HG03432 (cell line): Measurements from ENCODE around the gene RNF212.

Experiments used
- ATAC-seq: cut with Tn5 transposase; IDR thresholded peaks from one replicate; pipeline ENCODE4 v1.9.1; 2021; ENCODE audit warnings: mild to moderate bottlenecking, moderate library complexity; ENCODE audit not compliant: unreplicated experiment

The RNF212 gene

GRCh38 chr4:1116838-1117237 is 3.5 kb upstream of the RNF212 start:
- ATAC-seq: no peak

GRCh38 chr4:1115528-1116293 is 2.3 kb upstream of the RNF212 start:
- no peak for ATAC-seq

DNA sequence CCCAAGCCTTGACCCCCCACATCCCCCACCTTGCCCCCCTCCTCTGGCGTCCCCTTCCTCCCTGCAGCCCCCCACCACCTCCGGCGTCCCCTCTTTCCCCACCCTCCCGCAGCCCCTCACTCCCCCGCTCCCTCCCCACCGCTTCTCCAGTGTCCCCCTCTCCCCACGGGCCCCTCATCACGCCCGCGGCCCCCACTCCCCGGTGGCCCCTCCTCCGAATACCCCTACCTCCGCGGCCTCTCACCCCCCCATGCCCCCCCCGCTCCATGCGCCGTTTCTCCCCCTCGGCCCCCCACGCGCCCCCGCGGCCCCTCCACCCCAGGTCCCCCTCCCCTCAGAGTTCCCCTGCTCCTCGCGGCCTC is 562 bp downstream of the RNF212 start:
- ATAC-seq: no peak

- ATAC-seq: no peak
Observed at GRCh38 chr4:1112174-1112820, 1.1 kb downstream of the RNF212 start.

DNA sequence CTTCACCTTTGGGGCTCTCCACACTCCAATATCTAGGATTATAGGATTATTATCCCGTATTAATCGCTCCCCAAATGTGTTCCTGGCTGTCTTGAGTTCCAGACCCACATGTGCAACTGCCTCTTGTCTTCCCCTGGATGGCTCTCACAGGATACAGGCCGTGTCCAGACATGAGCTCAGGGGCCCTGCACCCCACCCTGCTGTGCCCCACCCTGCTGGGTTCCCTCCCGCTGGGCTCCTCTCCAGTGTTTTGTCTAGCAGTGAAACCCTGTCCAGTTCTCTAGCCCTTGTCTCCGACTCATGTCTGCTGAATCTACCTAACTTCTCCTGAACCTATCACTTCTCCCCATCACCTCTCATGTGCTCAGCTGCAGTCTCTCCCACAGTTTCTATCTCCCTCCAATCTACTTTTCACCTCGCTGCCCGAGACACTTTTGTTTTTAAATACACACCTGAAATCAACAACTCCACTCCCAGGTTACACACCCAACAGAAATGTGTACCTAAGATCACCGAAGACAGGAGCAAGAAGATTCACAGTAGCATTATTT is 2.0 kb downstream of the RNF212 start:
- ATAC-seq: no peak

DNA sequence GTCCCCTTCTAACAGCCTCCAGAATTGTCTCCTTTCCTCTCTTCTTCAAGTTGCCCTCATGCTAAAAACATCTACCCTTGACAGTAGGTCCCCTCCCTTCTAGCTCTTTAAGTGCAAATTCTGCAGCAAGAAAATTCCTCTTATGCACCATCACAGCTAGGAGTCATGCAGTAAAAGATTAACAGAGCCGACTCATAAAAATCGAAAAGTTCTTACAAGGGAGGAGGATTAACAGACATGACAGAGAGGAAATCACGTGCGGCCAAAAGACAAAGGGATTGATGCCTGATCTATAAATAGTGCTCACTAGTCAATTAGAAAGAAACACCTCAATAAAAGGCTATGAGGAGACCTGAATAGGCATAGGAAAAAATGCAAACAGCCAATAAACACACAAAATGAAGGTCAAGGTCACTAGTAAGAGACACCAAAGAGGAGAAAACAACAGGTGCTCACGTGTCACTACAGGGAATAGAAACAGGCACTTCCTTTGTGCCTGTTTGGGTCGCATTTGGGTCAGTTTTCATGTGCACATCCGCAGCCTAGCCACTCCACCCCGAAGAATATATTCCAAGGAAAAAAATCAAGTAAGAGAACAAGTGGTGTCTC is 3.4 kb downstream of the RNF212 start:
- no peak for ATAC-seq

DNA sequence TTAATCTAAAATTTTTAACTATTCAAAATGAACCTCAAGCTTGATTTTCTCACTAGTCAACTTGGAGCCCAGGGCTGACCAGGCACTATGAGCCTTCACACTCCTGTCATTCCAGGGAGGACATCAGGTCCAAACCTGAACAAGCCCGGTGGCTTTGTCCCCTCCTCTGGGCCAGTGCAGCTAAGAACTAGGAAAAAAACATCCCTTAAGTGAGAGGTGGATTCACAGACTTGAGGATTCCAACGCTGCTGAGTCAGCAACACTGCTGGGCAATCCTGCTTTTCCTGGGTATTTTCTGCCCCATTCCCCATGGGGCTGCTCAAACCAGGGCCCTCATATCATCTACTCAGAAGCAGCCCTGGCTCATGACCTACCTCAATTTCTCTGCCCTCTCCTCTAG is 4.0 kb downstream of the RNF212 start:
- ATAC-seq: no peak

- no peak for ATAC-seq
Observed at GRCh38 chr4:1105662-1106061, 7.7 kb downstream of the RNF212 start.

DNA sequence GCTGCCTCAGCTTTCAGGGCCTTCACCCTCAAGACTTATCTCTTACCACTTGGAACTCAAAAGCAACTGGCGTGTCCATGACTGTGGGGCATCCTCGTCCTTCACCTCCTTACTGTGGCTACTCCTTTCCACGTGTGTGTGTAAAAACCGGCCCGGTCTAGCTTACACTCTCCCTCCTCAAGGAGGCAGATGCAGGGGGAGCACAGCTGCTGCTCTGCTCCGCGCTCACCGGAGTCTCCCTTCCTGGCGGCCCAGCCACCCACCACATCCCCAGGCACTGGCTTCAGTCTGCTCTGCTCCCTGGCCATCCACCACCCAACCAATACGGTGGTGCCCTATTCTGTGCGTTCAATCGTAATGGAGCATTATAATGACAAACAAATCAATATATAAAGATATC is 8.3 kb downstream of the RNF212 start:
- no peak for ATAC-seq

DNA sequence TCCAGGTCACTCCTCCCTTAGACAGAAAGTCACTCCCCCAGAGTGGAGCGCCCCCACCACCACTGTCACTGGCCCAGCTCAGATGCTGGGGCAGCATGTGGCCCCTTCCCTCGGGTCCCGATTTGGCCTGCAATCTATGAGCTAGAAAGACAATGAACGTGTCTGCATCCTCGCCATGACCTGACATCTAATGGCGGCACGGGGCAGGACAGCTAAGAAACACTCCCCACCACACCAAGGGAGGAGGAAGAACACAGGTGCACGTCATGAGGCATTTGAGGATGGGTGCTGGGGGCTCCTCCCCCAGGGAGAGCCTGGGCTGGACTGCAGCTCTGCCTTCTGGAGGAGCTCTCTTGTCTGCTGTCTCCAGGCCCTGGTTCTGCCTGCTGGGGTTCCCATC is 8.7 kb downstream of the RNF212 start:
- no peak for ATAC-seq

DNA sequence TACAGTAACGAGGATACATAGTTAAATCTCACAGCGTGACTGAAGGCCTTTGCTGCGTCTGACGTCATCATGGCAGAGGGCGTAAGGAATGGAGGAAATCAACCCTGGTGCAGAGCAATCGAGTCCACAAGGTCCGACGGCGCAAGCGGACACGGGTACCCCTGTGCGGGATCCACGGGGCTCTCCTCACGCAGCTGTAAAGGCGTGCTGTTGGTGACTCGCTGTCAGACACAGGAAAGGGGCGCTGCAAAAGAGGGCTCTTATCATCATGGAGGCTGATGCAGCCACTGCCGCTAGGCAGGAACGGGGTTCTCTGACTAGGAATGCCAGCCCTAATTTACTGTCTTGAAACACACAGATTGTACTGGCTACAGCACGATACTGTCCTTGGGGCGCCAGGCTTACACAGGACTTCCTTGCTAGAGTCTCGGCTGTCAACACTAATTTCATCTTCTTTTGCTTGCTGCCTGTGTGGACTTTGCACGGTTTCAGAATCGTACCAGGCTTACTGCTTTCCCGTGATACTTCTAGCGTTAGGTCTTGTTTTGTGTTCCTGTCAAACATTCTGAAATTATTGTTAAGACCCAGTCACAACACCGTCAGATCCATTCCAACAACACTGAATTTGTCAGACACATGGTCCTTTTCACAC is 13.6 kb downstream of the RNF212 start:
- no peak for ATAC-seq

DNA sequence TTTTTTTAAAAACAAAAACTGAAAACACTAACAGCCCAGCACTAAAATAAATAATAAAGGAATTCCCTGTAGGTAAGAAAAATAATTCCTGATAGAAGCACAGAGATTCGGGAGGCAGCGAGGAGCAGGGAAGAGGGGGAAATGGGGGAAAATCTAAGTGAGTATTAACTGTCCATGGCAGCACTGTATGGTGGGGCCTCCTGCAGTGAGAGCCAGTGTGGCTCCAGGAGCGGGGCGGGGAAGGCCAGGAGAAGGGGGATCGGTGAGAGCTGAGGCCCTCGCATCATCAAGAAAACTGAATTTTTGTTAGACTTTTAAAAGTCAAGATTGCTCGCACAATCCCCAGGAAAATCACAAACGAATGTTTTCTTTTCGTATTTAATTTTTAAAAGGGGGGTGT is 14.1 kb downstream of the RNF212 start:
- no peak for ATAC-seq

GRCh38 chr4:1098311-1098925 is 14.9 kb downstream of the RNF212 start:
- ATAC-seq: no peak

DNA sequence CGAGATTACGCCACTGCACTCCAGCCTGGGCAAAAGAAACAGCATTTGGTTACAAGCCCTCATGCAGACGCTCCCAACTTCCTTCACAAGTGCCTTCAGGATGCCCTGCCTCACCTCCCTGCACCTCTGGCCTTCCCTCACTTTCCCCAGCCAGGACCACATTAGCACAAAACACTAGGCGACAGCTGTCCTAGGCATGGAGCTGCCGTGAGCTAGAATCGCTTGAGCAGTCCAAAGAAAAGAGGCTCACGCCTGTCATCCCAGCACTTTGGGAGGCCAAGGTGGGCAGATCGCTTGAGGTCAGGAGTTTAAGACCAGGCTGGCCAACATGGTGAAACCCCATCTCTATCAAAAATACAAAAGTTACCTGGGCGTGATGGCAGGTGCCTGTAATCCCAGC is 15.8 kb downstream of the RNF212 start:
- no peak for ATAC-seq

DNA sequence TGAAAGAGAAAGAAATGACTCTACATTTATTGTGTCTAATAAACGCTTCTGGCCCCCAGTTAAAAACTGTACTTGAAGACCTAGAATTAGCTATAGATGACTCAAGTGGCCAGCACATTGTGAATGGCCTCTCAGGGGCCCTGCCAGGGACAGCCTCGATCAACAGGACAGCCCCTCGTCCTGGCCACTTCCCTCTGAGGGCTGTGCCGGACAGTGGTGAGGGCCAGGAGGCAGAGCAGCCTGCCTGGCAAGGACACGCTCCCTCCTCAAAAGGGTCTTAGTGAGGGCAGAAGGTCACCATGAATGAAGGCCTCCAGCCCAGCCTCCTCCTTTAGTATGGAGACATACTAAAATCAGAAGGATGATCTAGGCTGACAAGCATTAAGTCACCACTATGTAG is 16.5 kb downstream of the RNF212 start:
- no peak for ATAC-seq

GRCh38 chr4:1094336-1094690 is 19.1 kb downstream of the RNF212 start:
- no peak for ATAC-seq

DNA sequence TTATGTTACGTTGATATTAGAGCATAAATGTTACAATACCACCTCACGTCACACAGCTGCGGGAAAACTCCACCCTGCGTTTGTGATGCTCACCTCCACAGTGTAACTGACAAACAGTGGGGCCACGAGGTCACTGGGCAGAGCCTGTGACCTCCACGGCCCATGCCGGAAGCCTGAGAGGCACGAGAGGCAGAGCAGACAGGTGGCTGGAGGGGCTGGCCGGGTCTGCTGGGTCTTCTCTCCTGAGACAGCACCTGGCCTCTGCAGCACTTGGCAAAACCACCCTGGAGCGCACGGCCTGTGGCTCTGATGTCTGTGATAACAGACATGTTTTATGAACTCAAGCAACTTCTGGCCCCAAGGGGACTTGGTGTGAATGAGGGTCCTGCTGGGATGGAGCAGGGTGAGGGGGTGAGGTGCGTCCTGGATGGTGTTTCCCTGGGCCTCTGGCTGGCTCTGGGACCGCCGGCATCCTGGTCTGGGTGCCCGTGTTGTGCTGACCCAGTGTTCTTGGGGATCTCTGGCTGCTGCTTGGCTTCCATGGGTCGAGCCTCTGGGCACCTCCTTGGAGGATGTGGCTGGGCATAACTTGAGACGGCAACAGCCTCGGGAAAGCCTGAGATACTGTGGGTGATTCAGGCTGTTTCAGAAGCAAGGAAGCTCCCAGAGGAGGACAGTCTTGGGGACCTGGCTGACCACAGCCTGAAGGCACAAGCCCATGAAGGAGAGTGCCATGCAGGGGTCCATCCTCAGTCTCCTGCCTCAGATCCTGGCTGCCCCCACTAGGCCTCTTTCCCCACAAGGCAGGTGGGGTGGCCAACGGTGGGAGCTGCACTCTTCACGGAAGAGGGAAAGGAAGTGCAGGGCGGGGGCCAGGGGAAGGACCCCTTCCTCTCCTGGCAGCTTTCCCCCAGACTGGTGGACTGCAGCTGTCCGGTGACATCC is 19.7 kb downstream of the RNF212 start:
- ATAC-seq: no peak

DNA sequence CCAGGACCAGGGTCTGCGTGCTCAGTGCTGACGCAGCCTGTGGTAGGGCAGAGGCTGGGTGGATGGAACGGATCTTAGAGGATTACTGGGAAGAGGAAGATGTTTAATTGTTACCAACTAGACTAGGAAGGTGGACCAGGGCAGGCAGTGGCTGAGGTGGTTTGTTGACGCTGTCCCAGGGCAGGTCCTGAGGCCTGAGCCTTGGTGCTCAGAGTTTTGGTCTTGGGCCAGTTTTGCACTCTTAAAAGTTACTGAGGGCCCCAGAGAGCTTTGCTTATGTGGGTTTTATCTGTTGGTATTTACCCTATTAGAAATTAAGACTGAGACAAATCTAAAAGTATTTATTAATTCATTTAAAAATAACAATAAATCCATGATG is 20.4 kb downstream of the RNF212 start:
- no peak for ATAC-seq

- no peak for ATAC-seq
Observed at GRCh38 chr4:1092026-1092982, 21.1 kb downstream of the RNF212 start.
